NCI-H2029 treated with DMSO at 0.1 percent for 48 hours (cell line): ENCODE results near the gene RBM20.
"Not testable (repeated sequence)": the region's sequence is repeated elsewhere in the genome, so short reads cannot be mapped to it uniquely, and the experiment has no call there.

Experiments
- DNase-seq: peaks from one replicate; lab custom pipeline; 2025; lab: John Stamatoyannopoulos, UW

Gene RBM20

GRCh38 chr10:110625951-110626855 is 17.9 kb upstream of the RBM20 start:
- no peak for DNase-seq

- no peak for DNase-seq
Observed at GRCh38 chr10:110628161-110628560, 16.0 kb upstream of the RBM20 start.

GRCh38 chr10:110629680-110630191 is 14.4 kb upstream of the RBM20 start:
- DNase-seq: peak; percentile 64

GRCh38 chr10:110631934-110632333 is 12.2 kb upstream of the RBM20 start:
- no peak for DNase-seq

GRCh38 chr10:110632591-110633215 is 11.4 kb upstream of the RBM20 start:
- no peak for DNase-seq

- peak; percentile 42 for DNase-seq
Observed at GRCh38 chr10:110634527-110635209, 9.5 kb upstream of the RBM20 start.

- DNase-seq: no peak
Observed at GRCh38 chr10:110636572-110636931, 7.6 kb upstream of the RBM20 start.

GRCh38 chr10:110636932-110637557 is 7.1 kb upstream of the RBM20 start:
- no peak for DNase-seq

- no peak for DNase-seq
Observed at GRCh38 chr10:110637558-110638053, 6.5 kb upstream of the RBM20 start.

- DNase-seq: no peak
Observed at GRCh38 chr10:110638319-110638718, 5.8 kb upstream of the RBM20 start.

- not testable (repeated sequence) for DNase-seq
Observed at GRCh38 chr10:110639046-110639445, 5.1 kb upstream of the RBM20 start.

- DNase-seq: not testable (repeated sequence)
Observed at GRCh38 chr10:110639858-110640257, 4.3 kb upstream of the RBM20 start.

GRCh38 chr10:110641256-110641655 is 2.9 kb upstream of the RBM20 start:
- DNase-seq: peak; percentile 33

- no peak for DNase-seq
Observed at GRCh38 chr10:110642204-110643034, 1.7 kb upstream of the RBM20 start.

- DNase-seq: no peak
Observed at GRCh38 chr10:110643035-110643652, 992 bp upstream of the RBM20 start.

GRCh38 chr10:110644598-110645462 is 694 bp downstream of the RBM20 start:
- DNase-seq: no peak

- DNase-seq: no peak
Observed at GRCh38 chr10:110646417-110647135, 2.4 kb downstream of the RBM20 start.

- no peak for DNase-seq
Observed at GRCh38 chr10:110647136-110647430, 2.9 kb downstream of the RBM20 start.

- DNase-seq: no peak
Observed at GRCh38 chr10:110648692-110649346, 4.7 kb downstream of the RBM20 start.
